Measurements from ENCODE around the gene BCL2L14.
"Not testable (repeated sequence)": the region's sequence is repeated elsewhere in the genome, so short reads cannot be mapped to it uniquely, and the experiment has no call there.

BCL2L14 gene

GRCh38 chr12:12088761-12089160 lies 18.0 kb downstream of the BCL2L14 start:
- no peak overlapping the region for H3K27ac ChIP-seq (ENCODE audit: low read length)
- no peaks in the 10 kb centered on the region for H3K9me3 ChIP-seq (ENCODE audit: insufficient read depth, low read depth, low read length)
- no peak overlapping the region for H3K9ac ChIP-seq (ENCODE audit: low read depth, low read length)
- peaks cover 29% of the 10 kb centered on the region for H3K4me1 ChIP-seq (ENCODE audit: insufficient read depth, low read length)
- H3K4me3 ChIP-seq (ENCODE audit: low read length), result no peak overlapping the region
- no peaks in the 10 kb centered on the region for H3K27me3 ChIP-seq (ENCODE audit: insufficient read depth, low read length)
- no peaks in the 10 kb centered on the region for H3K36me3 ChIP-seq (ENCODE audit: insufficient read depth, low read depth, low read length)

GRCh38 chr12:12091071-12091470 lies 20.3 kb downstream of the BCL2L14 start:
- Histone ChIP-seq H3K27ac (ENCODE audit: low read length) (no peak overlapping the region), H3K4me3 (ENCODE audit: low read length) (no peak overlapping the region)

GRCh38 chr12:12091977-12092663 lies 21.4 kb downstream of the BCL2L14 start:
- no peaks in the 10 kb centered on the region for H3K27me3 ChIP-seq (ENCODE audit: insufficient read depth, low read length)
- H3K4me1 ChIP-seq (ENCODE audit: insufficient read depth, low read length), result peaks cover 15% of the 10 kb centered on the region; the same call in 1 of the 2 replicates
- no peak overlapping the region for H3K4me3 ChIP-seq (ENCODE audit: low read length)
- H3K36me3 ChIP-seq (ENCODE audit: insufficient read depth, low read depth, low read length), result no peaks in the 10 kb centered on the region
- no peaks in the 10 kb centered on the region for H3K9me3 ChIP-seq (ENCODE audit: insufficient read depth, low read depth, low read length)
- H3K27ac ChIP-seq (ENCODE audit: low read length), result no peak overlapping the region
- no peak overlapping the region for H3K9ac ChIP-seq (ENCODE audit: low read depth, low read length)

More at GRCh38 chr12:12091071-12091470, 20.3 kb downstream of the BCL2L14 start:
- Histone ChIP-seq H3K36me3 (ENCODE audit: insufficient read depth, low read depth, low read length) (no peaks in the 10 kb centered on the region), H3K27me3 (ENCODE audit: insufficient read depth, low read length) (no peaks in the 10 kb centered on the region), H3K9me3 (ENCODE audit: insufficient read depth, low read depth, low read length) (no peaks in the 10 kb centered on the region), H3K4me1 (ENCODE audit: insufficient read depth, low read length) (peaks cover 25% of the 10 kb centered on the region), H3K9ac (ENCODE audit: low read depth, low read length) (no peak overlapping the region)

- Histone ChIP-seq H3K9ac (ENCODE audit: low read depth, low read length) (no peak overlapping the region), H3K4me1 (ENCODE audit: insufficient read depth, low read length) (0 out of 2 replicates have a peak, but pooled peaks cover 5% of the 10 kb centered on the region), H3K9me3 (ENCODE audit: insufficient read depth, low read depth, low read length) (no peaks in the 10 kb centered on the region), H3K27ac (ENCODE audit: low read length) (no peak overlapping the region), H3K4me3 (ENCODE audit: low read length) (no peak overlapping the region), H3K36me3 (ENCODE audit: insufficient read depth, low read depth, low read length) (peaks cover 8% of the 10 kb centered on the region; the same call in 1 of the 2 replicates), H3K27me3 (ENCODE audit: insufficient read depth, low read length) (no peaks in the 10 kb centered on the region)
These were observed 23.7 kb downstream of the BCL2L14 start for GRCh38 chr12:12094481-12094880.

- Histone ChIP-seq H3K27me3 (ENCODE audit: insufficient read depth, low read length) (no peaks in the 10 kb centered on the region), H3K4me3 (ENCODE audit: low read length) (no peak overlapping the region), H3K36me3 (ENCODE audit: insufficient read depth, low read depth, low read length) (peaks cover 10% of the 10 kb centered on the region; the same call in 1 of the 2 replicates), H3K4me1 (ENCODE audit: insufficient read depth, low read length) (0 out of 2 replicates have a peak, but pooled peaks cover 5% of the 10 kb centered on the region), H3K27ac (ENCODE audit: low read length) (no peak overlapping the region), H3K9ac (ENCODE audit: low read depth, low read length) (no peak overlapping the region), H3K9me3 (ENCODE audit: insufficient read depth, low read depth, low read length) (no peaks in the 10 kb centered on the region)
These were observed 24.3 kb downstream of the BCL2L14 start for GRCh38 chr12:12095021-12095420.

- Histone ChIP-seq H3K4me1 (ENCODE audit: insufficient read depth, low read length) (no peaks in the 10 kb centered on the region), H3K27me3 (ENCODE audit: insufficient read depth, low read length) (no peaks in the 10 kb centered on the region), H3K27ac (ENCODE audit: low read length) (no peak overlapping the region), H3K9me3 (ENCODE audit: insufficient read depth, low read depth, low read length) (no peaks in the 10 kb centered on the region), H3K36me3 (ENCODE audit: insufficient read depth, low read depth, low read length) (peaks cover 10% of the 10 kb centered on the region; the same call in 1 of the 2 replicates), H3K4me3 (ENCODE audit: low read length) (no peak overlapping the region), H3K9ac (ENCODE audit: low read depth, low read length) (no peak overlapping the region)
These were observed 27.4 kb downstream of the BCL2L14 start for GRCh38 chr12:12097891-12098690.

- Histone ChIP-seq H3K4me3 (ENCODE audit: low read length) (no peak overlapping the region), H3K36me3 (ENCODE audit: insufficient read depth, low read depth, low read length) (peaks cover 10% of the 10 kb centered on the region; the same call in 1 of the 2 replicates), H3K9me3 (ENCODE audit: insufficient read depth, low read depth, low read length) (no peaks in the 10 kb centered on the region), H3K4me1 (ENCODE audit: insufficient read depth, low read length) (no peaks in the 10 kb centered on the region), H3K9ac (ENCODE audit: low read depth, low read length) (no peak overlapping the region), H3K27ac (ENCODE audit: low read length) (no peak overlapping the region), H3K27me3 (ENCODE audit: insufficient read depth, low read length) (no peaks in the 10 kb centered on the region)
These were observed 27.9 kb downstream of the BCL2L14 start for GRCh38 chr12:12098691-12099015.

- Histone ChIP-seq H3K9me3 (ENCODE audit: insufficient read depth, low read depth, low read length) (no peaks in the 10 kb centered on the region), H3K27ac (ENCODE audit: low read length) (no peak overlapping the region), H3K9ac (ENCODE audit: low read depth, low read length) (no peak overlapping the region), H3K4me3 (ENCODE audit: low read length) (no peak overlapping the region), H3K4me1 (ENCODE audit: insufficient read depth, low read length) (no peaks in the 10 kb centered on the region), H3K36me3 (ENCODE audit: insufficient read depth, low read depth, low read length) (peaks cover 10% of the 10 kb centered on the region; the same call in 1 of the 2 replicates), H3K27me3 (ENCODE audit: insufficient read depth, low read length) (no peaks in the 10 kb centered on the region)
These were observed 28.4 kb downstream of the BCL2L14 start for GRCh38 chr12:12099102-12099501.

GRCh38 chr12:12107678-12108077 lies 36.9 kb downstream of the BCL2L14 start:
- H3K4me3 ChIP-seq (ENCODE audit: low read length), result no peak overlapping the region
- H3K9me3 ChIP-seq (ENCODE audit: insufficient read depth, low read depth, low read length), result peaks cover 4% of the 10 kb centered on the region
- no peaks in the 10 kb centered on the region for H3K27me3 ChIP-seq (ENCODE audit: insufficient read depth, low read length)
- H3K27ac ChIP-seq (ENCODE audit: low read length), result no peak overlapping the region
- H3K4me1 ChIP-seq (ENCODE audit: insufficient read depth, low read length), result no peaks in the 10 kb centered on the region
- no peak overlapping the region for H3K9ac ChIP-seq (ENCODE audit: low read depth, low read length)
- no peaks in the 10 kb centered on the region for H3K36me3 ChIP-seq (ENCODE audit: insufficient read depth, low read depth, low read length)

GRCh38 chr12:12108441-12109058 lies 37.8 kb downstream of the BCL2L14 start:
- H3K4me3 ChIP-seq (ENCODE audit: low read length), result no peak overlapping the region
- H3K9me3 ChIP-seq (ENCODE audit: insufficient read depth, low read depth, low read length), result peaks cover 4% of the 10 kb centered on the region
- H3K4me1 ChIP-seq (ENCODE audit: insufficient read depth, low read length), result no peaks in the 10 kb centered on the region
- H3K27ac ChIP-seq (ENCODE audit: low read length), result no peak overlapping the region
- no peaks in the 10 kb centered on the region for H3K27me3 ChIP-seq (ENCODE audit: insufficient read depth, low read length)
- peaks cover 5% of the 10 kb centered on the region for H3K36me3 ChIP-seq (ENCODE audit: insufficient read depth, low read depth, low read length)
- H3K9ac ChIP-seq (ENCODE audit: low read depth, low read length), result no peak overlapping the region

GRCh38 chr12:12110923-12111555 lies 40.3 kb downstream of the BCL2L14 start:
- not testable (repeated sequence) for H3K4me3 ChIP-seq (ENCODE audit: low read length); H3K9ac ChIP-seq (ENCODE audit: low read depth, low read length); H3K27me3 ChIP-seq (ENCODE audit: insufficient read depth, low read length); H3K36me3 ChIP-seq (ENCODE audit: insufficient read depth, low read depth, low read length); H3K27ac ChIP-seq (ENCODE audit: low read length); H3K9me3 ChIP-seq (ENCODE audit: insufficient read depth, low read depth, low read length); H3K4me1 ChIP-seq (ENCODE audit: insufficient read depth, low read length)

Measured in iPS-20b (cell line).